GM12875 (cell line): ENCODE measurements around the gene FSTL4.
A peak's percentile ranks its signal among the peaks of the same experiment; 100 is the strongest.

Experiments
- H3K4me3 ChIP-seq: one replicate; pipeline ENCODE4 v1.5.1; 2011; ENCODE audit warnings: low read depth, low read length, control low read depth
- CTCF ChIP-seq: IDR thresholded peaks from 2 replicates; pipeline ENCODE4 v1.5.1; 2011; ENCODE audit warnings: low read depth, mild to moderate bottlenecking, control low read depth, inconsistent platforms, low read length, moderate library complexity, borderline replicate concordance; ENCODE audit not compliant: insufficient read depth

The FSTL4 gene

DNA sequence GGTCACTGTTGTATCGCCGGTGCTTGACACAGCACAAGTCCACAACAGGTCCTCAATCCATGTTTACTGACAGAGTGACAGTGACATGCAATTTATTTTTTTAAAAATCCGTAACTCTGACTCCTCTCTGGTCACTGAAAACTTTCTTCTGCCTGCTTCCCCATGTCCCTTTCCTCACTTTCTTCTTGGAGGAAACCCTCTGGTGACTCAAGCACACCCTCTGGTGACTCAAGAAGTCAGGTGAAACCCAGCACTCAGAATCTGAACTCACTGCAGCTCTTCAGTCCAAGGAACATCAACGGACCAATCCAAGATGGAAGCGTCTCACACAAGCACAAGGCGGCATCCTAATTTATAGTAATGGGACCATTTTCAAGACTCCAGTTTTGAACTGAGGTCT lies 245.9 kb downstream of the FSTL4 start:
- H3K4me3 ChIP-seq, result no peak overlapping the region
- TF ChIP-seq CTCF, result no peak

DNA sequence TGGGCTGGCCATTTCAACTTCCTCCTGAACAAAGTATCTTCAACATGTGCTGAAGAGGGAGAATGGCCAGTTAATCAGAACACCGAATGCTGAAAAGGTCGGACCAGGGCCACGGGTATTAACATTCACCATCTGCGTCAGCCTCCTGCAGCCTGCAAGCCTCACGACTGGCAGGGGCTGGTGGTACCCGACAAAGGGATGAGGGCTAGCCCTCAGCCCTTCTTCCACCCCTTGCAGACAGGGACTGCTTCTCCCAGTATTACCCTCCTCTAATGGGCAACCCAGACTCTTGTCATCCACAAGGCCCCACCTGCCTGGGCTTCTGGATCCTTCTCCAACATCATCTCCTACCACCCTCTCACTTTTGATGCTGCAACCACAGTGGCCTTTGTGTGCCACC lies 246.6 kb downstream of the FSTL4 start:
- TF ChIP-seq CTCF, result no peak
- no peak overlapping the region for H3K4me3 ChIP-seq

DNA sequence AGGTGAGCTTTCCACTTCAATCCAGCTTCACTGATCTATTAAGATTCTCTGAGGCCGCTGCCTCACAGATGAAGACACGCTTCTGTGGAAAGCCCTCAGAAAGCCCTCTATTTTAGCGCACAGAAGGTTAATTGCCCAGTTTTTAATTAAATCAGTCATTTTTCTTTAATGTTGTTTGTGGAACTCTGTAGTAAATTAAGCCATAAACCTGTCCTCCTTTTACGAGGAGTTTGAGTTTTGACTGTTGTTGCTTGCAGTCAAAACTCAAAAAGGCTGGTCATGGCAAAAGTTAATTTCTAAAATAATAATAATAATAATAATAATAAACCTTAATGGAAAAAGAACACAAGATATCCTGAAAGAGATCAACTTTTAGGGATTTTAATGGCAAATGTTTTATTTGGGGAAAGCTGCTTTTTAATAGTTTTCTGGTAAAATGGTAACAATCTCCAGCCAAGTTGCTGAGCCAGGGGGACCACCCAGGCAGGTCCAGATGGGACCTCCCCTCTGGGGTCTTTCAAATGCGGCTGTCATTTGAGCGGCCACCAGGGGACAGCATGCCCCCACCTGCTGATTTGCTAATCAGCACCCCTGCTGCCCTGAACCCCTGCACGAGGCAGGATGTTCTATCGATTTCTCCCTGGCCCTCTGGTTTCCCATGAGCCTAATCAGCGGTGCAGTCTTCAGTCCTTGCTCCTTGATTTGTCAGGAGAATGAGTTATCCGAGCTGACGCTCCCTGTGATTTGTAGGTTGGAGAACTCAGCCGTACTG lies 247.2 kb downstream of the FSTL4 start:
- TF ChIP-seq CTCF, result peak; percentile 49
- H3K4me3 ChIP-seq, result no peak overlapping the region

DNA sequence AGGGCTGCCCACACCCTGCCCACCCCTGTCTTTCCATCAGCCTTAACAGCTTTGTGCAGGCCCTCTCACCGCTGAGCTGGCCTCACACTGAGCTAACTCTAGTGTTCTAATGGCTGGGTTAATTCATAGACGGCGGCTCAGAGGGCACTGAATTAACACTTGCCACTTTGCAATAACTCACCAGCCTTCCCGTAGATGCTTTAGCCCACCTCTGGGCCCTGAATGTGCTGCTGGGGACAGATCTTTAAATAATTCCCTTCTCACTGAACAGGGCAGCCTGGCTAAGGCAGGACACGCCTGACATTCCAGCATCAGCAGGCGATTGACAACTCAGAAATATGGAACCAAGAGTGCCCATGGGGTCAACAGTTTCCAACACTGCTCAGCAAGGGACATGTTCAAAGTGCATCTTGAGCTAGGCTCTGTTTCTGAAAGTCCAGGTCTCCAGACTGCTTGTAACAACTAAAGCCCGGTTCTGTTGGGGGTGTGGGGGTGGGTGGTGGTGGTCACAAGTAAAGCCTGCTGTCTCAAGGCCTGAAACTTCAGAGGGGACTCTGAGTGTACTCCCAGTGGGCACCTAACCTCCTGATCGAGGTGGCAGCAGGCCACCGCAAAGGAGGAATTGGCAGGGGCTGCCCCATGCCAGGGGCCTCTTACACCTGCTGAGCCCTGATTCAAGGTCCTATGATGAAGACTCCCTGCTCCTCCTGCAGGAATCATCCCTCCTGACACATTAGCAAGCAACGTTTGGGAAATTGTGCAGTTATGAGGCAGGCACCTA lies 248.3 kb downstream of the FSTL4 start:
- TF ChIP-seq CTCF, result no peak
- H3K4me3 ChIP-seq, result no peak overlapping the region

DNA sequence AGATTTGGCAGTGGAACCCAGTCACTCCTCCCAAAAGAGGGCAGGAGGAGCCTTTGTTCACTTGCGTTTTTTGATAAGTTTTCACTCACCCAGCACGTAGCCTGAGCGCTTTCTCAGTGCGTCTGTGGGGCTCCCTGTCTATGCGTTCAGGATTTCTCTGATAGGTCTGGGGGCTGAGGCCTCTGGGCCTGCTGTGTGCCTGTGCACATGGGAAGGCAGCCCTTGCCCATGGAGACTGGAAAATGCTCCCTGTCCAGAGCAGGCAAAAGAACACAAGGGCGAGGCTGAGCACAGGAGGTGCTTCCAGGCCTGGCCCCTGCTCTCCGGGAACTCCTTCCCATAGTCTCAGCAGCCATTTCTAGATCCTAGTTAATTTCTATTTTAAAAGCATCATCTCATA lies 249.9 kb downstream of the FSTL4 start:
- TF ChIP-seq CTCF, result no peak
- H3K4me3 ChIP-seq, result no peak overlapping the region

GRCh38 chr5:133361922-133362321 lies 250.4 kb downstream of the FSTL4 start:
- TF ChIP-seq CTCF, result no peak
- no peak overlapping the region for H3K4me3 ChIP-seq
